ENCODE results near the gene RGS14.
"Not testable (repeated sequence)": the region's sequence is repeated elsewhere in the genome, so short reads cannot be mapped to it uniquely, and the experiment has no call there.

GRCh38 chr5:177360740-177361139 is 3.0 kb downstream of the RGS14 start:
- not testable (repeated sequence) for TF ChIP-seq EP300 (IDR thresholded peaks at IDR 0.05)
- TF ChIP-seq, protein P1, sequence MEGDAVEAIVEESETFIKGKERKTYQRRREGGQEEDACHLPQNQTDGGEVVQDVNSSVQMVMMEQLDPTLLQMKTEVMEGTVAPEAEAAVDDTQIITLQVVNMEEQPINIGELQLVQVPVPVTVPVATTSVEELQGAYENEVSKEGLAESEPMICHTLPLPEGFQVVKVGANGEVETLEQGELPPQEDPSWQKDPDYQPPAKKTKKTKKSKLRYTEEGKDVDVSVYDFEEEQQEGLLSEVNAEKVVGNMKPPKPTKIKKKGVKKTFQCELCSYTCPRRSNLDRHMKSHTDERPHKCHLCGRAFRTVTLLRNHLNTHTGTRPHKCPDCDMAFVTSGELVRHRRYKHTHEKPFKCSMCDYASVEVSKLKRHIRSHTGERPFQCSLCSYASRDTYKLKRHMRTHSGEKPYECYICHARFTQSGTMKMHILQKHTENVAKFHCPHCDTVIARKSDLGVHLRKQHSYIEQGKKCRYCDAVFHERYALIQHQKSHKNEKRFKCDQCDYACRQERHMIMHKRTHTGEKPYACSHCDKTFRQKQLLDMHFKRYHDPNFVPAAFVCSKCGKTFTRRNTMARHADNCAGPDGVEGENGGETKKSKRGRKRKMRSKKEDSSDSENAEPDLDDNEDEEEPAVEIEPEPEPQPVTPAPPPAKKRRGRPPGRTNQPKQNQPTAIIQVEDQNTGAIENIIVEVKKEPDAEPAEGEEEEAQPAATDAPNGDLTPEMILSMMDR (IDR thresholded peaks at IDR 0.05): not testable (repeated sequence)
